GM19395 (cell line): ENCODE results near the gene EVPLL.
A peak's percentile ranks its signal among the peaks of the same experiment; 100 is the strongest.
"Not testable (repeated sequence)": the region's sequence is repeated elsewhere in the genome, so short reads cannot be mapped to it uniquely, and the experiment has no call there.

Source experiments
- ATAC-seq: cut with Tn5 transposase; IDR thresholded peaks from one replicate; pipeline ENCODE4 v1.9.1; 2021; ENCODE audit warnings: mild to moderate bottlenecking, moderate library complexity; ENCODE audit not compliant: unreplicated experiment

EVPLL gene

GRCh38 chr17:18378614-18379013 lies 1.0 kb downstream of the EVPLL start:
- not testable (repeated sequence) for ATAC-seq

GRCh38 chr17:18379246-18380146 lies 1.9 kb downstream of the EVPLL start:
- no peak for ATAC-seq

GRCh38 chr17:18380471-18381157 lies 3.0 kb downstream of the EVPLL start:
- ATAC-seq, result no peak

- ATAC-seq, result no peak
Measured at GRCh38 chr17:18381158-18381952, 3.8 kb downstream of the EVPLL start.

- no peak for ATAC-seq
Measured at GRCh38 chr17:18381953-18382245, 4.3 kb downstream of the EVPLL start.

- ATAC-seq, result no peak
Measured at GRCh38 chr17:18382441-18383078, 5.0 kb downstream of the EVPLL start.

- ATAC-seq, result not testable (repeated sequence)
Measured at GRCh38 chr17:18383079-18383481, 5.5 kb downstream of the EVPLL start.

- not testable (repeated sequence) for ATAC-seq
Measured at GRCh38 chr17:18384271-18384670, 6.7 kb downstream of the EVPLL start.

- ATAC-seq, result not testable (repeated sequence)
Measured at GRCh38 chr17:18387583-18387982, 10.0 kb downstream of the EVPLL start.

GRCh38 chr17:18388266-18388665 lies 10.7 kb downstream of the EVPLL start:
- ATAC-seq, result not testable (repeated sequence)

- not testable (repeated sequence) for ATAC-seq
Measured at GRCh38 chr17:18388728-18389127, 11.2 kb downstream of the EVPLL start.

- not testable (repeated sequence) for ATAC-seq
Measured at GRCh38 chr17:18401872-18402590, 24.5 kb downstream of the EVPLL start.

- peak; percentile 25 for ATAC-seq
Measured at GRCh38 chr17:18403166-18403565, 25.6 kb downstream of the EVPLL start.

- peak; percentile 94 for ATAC-seq
Measured at GRCh38 chr17:18403604-18404003, 26.0 kb downstream of the EVPLL start.

GRCh38 chr17:18408906-18409305 lies 31.3 kb downstream of the EVPLL start:
- not testable (repeated sequence) for ATAC-seq

- not testable (repeated sequence) for ATAC-seq
Measured at GRCh38 chr17:18409321-18409720, 31.7 kb downstream of the EVPLL start.

GRCh38 chr17:18410736-18411135 lies 33.2 kb downstream of the EVPLL start:
- not testable (repeated sequence) for ATAC-seq

GRCh38 chr17:18411377-18411864 lies 33.8 kb downstream of the EVPLL start:
- not testable (repeated sequence) for ATAC-seq

GRCh38 chr17:18412001-18412538 lies 34.5 kb downstream of the EVPLL start:
- ATAC-seq, result peak; percentile 56

GRCh38 chr17:18421521-18421920 lies 43.9 kb downstream of the EVPLL start:
- ATAC-seq, result not testable (repeated sequence)
